Astrocyte of the spinal cord (primary cell): Measurements from ENCODE around the gene MYBPHL.

Experiments
- DNase-seq: peaks from one replicate; pipeline ENCODE4 v3.0.0; 2011; ENCODE audit warnings: low read depth, low spot score
- H3K4me3 ChIP-seq: 2 replicates; pipeline ENCODE4 v1.5.1; 2011; ENCODE audit warnings: low read depth, mild to moderate bottlenecking, low read length, moderate library complexity
- CTCF ChIP-seq: IDR thresholded peaks from 2 replicates; pipeline ENCODE4 v1.5.1; 2012; ENCODE audit warnings: low read depth, mild to moderate bottlenecking, low read length, inconsistent platforms
- in situ Hi-C: cut with HindIII; loops from 2 replicates; pipeline ENCODE4 v1.10.0; 2017; ENCODE audit warnings: low sequenced_read_pairs

Gene MYBPHL

GRCh38 chr1:109248797-109249629 lies 57.8 kb downstream of the MYBPHL start, which contains the start of gene CELSR2:
Gene CELSR2, plus strand, starts transcription at chr1:109249539. Its CDS starts 541 bp downstream, at chr1:109250080.
- peak within 1 kb of the TSS; percentile 30 for H3K4me3 ChIP-seq
- TF ChIP-seq CTCF: no peak
- in situ Hi-C loops: no loop called here
- DNase-seq: peak; percentile 57

- DNase-seq: no peak
- no peak for TF ChIP-seq CTCF
- in situ Hi-C loops: no loop called here
- H3K4me3 ChIP-seq: no peak overlapping the region
These were observed 58.4 kb downstream of the MYBPHL start for GRCh38 chr1:109248444-109248796.

GRCh38 chr1:109247401-109248365 lies 59.1 kb downstream of the MYBPHL start:
- no peak for TF ChIP-seq CTCF
- in situ Hi-C loops: no loop called here
- no peak overlapping the region for H3K4me3 ChIP-seq
- DNase-seq: no peak

GRCh38 chr1:109246141-109246551 lies 60.7 kb downstream of the MYBPHL start:
- in situ Hi-C loops: no loop called here
- TF ChIP-seq CTCF: no peak
- no peak overlapping the region for H3K4me3 ChIP-seq
- DNase-seq: no peak

GRCh38 chr1:109243860-109244552 lies 62.8 kb downstream of the MYBPHL start:
- DNase-seq: no peak
- H3K4me3 ChIP-seq: no peak overlapping the region
- TF ChIP-seq CTCF: no peak
- in situ Hi-C loops: no loop called here

- DNase-seq: no peak
- in situ Hi-C loops: no loop called here
- no peak overlapping the region for H3K4me3 ChIP-seq
- TF ChIP-seq CTCF: no peak
These were observed 63.6 kb downstream of the MYBPHL start for GRCh38 chr1:109243221-109243620.
